Natural killer cell (primary cell): ENCODE measurements around the gene ERAL1. TPM values are rescaled to one million over a fixed set of nuclear protein-coding genes. Genes with fewer than 3 reads are reported as not detected.

Experiments
- ATAC-seq, 3 donors: fragments of 150-1000 bp in 2 of 3; fragments of 200-7000 bp in 1 of 3; cut with Tn5 transposase; 1 replicate in 1 of 3; 2 replicates in 2 of 3; pipeline ENCODE4 v1.10.0; 2021; ENCODE audit warnings: mild to moderate bottlenecking in 2 of 3, moderate library complexity in 2 of 3
- DNase-seq, 2 donors: peaks; one replicate each; pipeline versions ENCODE4 v3.0.0 to v3.0.0-alpha.2; 2013 to 2021; ENCODE audit warnings: mixed read lengths in 1 of 2
- H3K27ac ChIP-seq: one replicate; pipeline ENCODE4 v1.5.1; 2013; ENCODE audit warnings: mild to moderate bottlenecking, low read length
- H3K27me3 ChIP-seq: one replicate; pipeline ENCODE4 v1.6.1; 2013; ENCODE audit warnings: low read length; ENCODE audit not compliant: control insufficient read depth, insufficient read depth
- H3K36me3 ChIP-seq: one replicate; pipeline ENCODE4 v1.6.1; 2013; ENCODE audit warnings: low read length; ENCODE audit not compliant: control insufficient read depth, insufficient read depth
- H3K4me1 ChIP-seq: one replicate; pipeline ENCODE4 v1.6.1; 2013; ENCODE audit warnings: low read length; ENCODE audit not compliant: control insufficient read depth, insufficient read depth
- H3K4me3 ChIP-seq: one replicate; pipeline ENCODE4 v1.5.1; 2013; ENCODE audit warnings: low read length
- H3K9me3 ChIP-seq: one replicate; pipeline ENCODE4 v1.6.1; 2013; ENCODE audit warnings: low read length; ENCODE audit not compliant: control insufficient read depth, insufficient read depth
- H3K27ac Mint-ChIP-seq, 2 donors: one replicate each; pipeline ENCODE4 v1.8.0; 2022; ENCODE audit warnings: mild to moderate bottlenecking in 2 of 2, mixed read lengths in 2 of 2, moderate library complexity in 1 of 2
- H3K27me3 Mint-ChIP-seq, 2 donors: one replicate each; pipeline ENCODE4 v1.8.0; 2022; ENCODE audit warnings: low read depth in 2 of 2, mixed read lengths in 2 of 2
- H3K36me3 Mint-ChIP-seq: one replicate; pipeline ENCODE4 v1.8.0; 2022; ENCODE audit warnings: mixed read lengths
- H3K4me1 Mint-ChIP-seq, 2 donors: one replicate each; pipeline ENCODE4 v1.8.0; 2022; ENCODE audit warnings: mixed read lengths in 2 of 2
- H3K4me3 Mint-ChIP-seq: one replicate; pipeline ENCODE4 v1.8.0; 2022; ENCODE audit warnings: mild to moderate bottlenecking, moderate library complexity, mixed read lengths
- H3K9me3 Mint-ChIP-seq, 2 donors: one replicate each; pipeline ENCODE4 v1.8.0; 2022; ENCODE audit warnings: mixed read lengths in 2 of 2
- CTCF ChIP-seq: fragments of 200-600 bp; IDR thresholded peaks from one replicate; pipeline ENCODE4 v1.8.0; 2022; ENCODE audit warnings: antibody characterized with exemption
- WGBS: methylation state at CpG from one replicate; pipeline ENCODE4 v1.1.7; 2013; ENCODE audit warnings: missing lambda C conversion rate; ENCODE audit not compliant: insufficient coverage; 5-methylcytosine and 5-hydroxymethylcytosine counted together
- intact Hi-C: fragments of 100-400 bp; cut with micrococcal nuclease; formaldehyde crosslinking; loops from one replicate; pipeline ENCODE4 v1.14.2; 2022
- total RNA-seq, 4 donors: library from RNA; stranded (reverse); fragments of 120-200 nt in 1 of 4; gene quantifications; one replicate each; pipeline versions ENCODE4 v1.2.3 to v1.2.4, GENCODE V29; 2013 to 2022

ERAL1 gene
- total RNA-seq, 3 donors from 2014 or later (not counting 1 experiment from before 2014, with no cell fraction given): 20.9 to 35.2 (median 27.3) TPM

DNA sequence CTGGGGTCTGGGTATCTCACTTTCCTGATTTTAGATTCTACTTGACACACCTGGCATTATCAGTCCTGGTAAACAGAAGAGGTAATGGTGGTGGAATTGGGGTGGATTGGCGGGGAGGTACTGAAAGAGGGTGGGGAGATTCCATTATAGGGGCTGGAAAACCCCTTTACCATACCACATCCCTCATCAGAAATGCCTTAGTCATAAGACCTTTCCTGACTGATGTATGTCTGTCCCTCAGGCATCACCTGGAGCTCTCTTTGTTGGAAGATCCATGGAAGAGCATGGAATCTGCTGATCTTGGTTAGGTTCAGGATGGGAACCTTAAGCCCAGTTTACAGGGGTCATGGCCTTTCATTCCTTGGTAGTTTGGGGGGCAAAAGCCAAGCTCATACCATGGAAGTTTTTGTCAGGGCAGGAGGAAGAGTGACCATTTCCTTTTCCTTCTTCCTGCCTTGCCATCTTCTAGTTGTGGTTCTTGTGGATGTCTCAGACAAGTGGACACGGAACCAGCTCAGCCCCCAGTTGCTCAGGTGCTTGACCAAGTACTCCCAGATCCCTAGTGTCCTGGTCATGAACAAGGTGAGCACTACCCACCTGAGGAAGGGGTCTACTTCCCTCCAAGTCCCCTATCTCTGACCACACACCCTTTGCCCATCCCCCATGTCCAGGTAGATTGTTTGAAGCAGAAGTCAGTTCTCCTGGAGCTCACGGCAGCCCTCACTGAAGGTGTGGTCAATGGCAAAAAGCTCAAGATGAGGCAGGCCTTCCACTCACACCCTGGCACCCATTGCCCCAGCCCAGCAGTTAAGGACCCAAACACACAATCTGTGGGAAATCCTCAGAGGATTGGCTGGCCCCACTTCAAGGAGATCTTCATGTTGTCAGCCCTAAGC lies 3.3 kb downstream of the ERAL1 start:
- H3K27ac ChIP-seq: no peak overlapping the region
- H3K27me3 ChIP-seq: no peaks in the 10 kb centered on the region
- H3K27me3 Mint-ChIP-seq: no peaks in the 10 kb centered on the region
- H3K4me3 Mint-ChIP-seq: peak overlapping the region; percentile 58
- WGBS: 91% methylated on average over 2 of the region's 3 CpGs
- H3K36me3 ChIP-seq: peaks cover 27% of the 10 kb centered on the region
- H3K9me3 ChIP-seq: no peaks in the 10 kb centered on the region
- ATAC-seq (no peak), DNase-seq (peak in 1 of 2 donors; percentile 22)
- no peak overlapping the region for H3K27ac Mint-ChIP-seq
- no peak overlapping the region for H3K4me3 ChIP-seq
- intact Hi-C loops: no loop called here
- peaks cover 14% of the 10 kb centered on the region in 2 donors for H3K4me1 Mint-ChIP-seq
- H3K36me3 Mint-ChIP-seq: no peaks in the 10 kb centered on the region
- TF ChIP-seq CTCF: no peak
- H3K4me1 ChIP-seq: peaks cover 13% of the 10 kb centered on the region
- no peaks in the 10 kb centered on the region for H3K9me3 Mint-ChIP-seq

- TF ChIP-seq CTCF: no peak
- no peak overlapping the region for H3K27ac Mint-ChIP-seq
- no peaks in the 10 kb centered on the region for H3K36me3 Mint-ChIP-seq
- DNase-seq (no peak), ATAC-seq (no peak)
- no peak overlapping the region for H3K4me3 Mint-ChIP-seq
- 50% methylated on average over 2 of the region's 2 CpGs for WGBS
- peaks cover 13% of the 10 kb centered on the region for H3K4me1 ChIP-seq
- no peak overlapping the region for H3K27ac ChIP-seq
- no peak overlapping the region for H3K4me3 ChIP-seq
- intact Hi-C loops: no loop called here
- H3K36me3 ChIP-seq: peaks cover 27% of the 10 kb centered on the region
- H3K4me1 Mint-ChIP-seq: peaks cover 14% of the 10 kb centered on the region in 2 donors
- H3K9me3 ChIP-seq: no peaks in the 10 kb centered on the region
- H3K27me3 Mint-ChIP-seq: no peaks in the 10 kb centered on the region
- no peaks in the 10 kb centered on the region for H3K9me3 Mint-ChIP-seq
- no peaks in the 10 kb centered on the region for H3K27me3 ChIP-seq
These were observed 4.1 kb downstream of the ERAL1 start for GRCh38 chr17:28858801-28859355.

DNA sequence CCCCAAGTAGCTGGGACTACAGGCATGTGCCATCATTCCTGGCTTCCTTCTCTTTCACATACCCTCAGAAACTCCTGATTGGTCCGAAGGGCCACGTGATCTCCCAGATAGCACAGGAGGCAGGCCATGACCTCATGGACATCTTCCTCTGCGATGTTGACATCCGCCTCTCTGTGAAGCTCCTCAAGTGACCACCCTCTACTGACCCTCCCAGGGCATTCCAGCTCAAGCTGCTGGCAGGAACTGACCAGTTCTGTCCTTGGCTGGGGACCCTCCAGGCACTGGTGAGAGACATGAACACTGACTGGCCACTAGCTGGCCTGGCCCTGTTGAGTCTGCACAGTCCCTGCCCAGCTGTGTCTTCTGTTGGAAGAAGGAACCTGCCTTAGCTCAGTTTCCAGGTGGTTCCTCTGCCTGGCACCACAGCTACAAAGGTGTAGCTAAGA lies 5.6 kb downstream of the ERAL1 start:
- no peaks in the 10 kb centered on the region for H3K9me3 Mint-ChIP-seq
- H3K27ac Mint-ChIP-seq: no peak overlapping the region
- H3K36me3 Mint-ChIP-seq: no peaks in the 10 kb centered on the region
- 97% methylated on average over 4 of the region's 4 CpGs for WGBS
- no peaks in the 10 kb centered on the region for H3K27me3 ChIP-seq
- peaks cover 27% of the 10 kb centered on the region for H3K36me3 ChIP-seq
- DNase-seq (no peak), ATAC-seq (no peak)
- H3K4me1 Mint-ChIP-seq: peaks cover under 1 to 2% of the 10 kb centered on the region in 2 donors
- H3K27me3 Mint-ChIP-seq: no peaks in the 10 kb centered on the region
- peaks cover 3% of the 10 kb centered on the region for H3K4me1 ChIP-seq
- no peak for TF ChIP-seq CTCF
- no peak overlapping the region for H3K4me3 Mint-ChIP-seq
- intact Hi-C loops: no loop called here
- no peaks in the 10 kb centered on the region for H3K9me3 ChIP-seq
- no peak overlapping the region for H3K27ac ChIP-seq
- no peak overlapping the region for H3K4me3 ChIP-seq
